Common myeloid progenitor, CD34-positive (primary cell): ENCODE data around the gene ECPAS.
"Not testable (repeated sequence)": the region's sequence is repeated elsewhere in the genome, so short reads cannot be mapped to it uniquely, and the experiment has no call there.

Experiments used
- CTCF ChIA-PET: fragments of 350-600 bp; sonication (Branson Sonifier 250); formaldehyde crosslinking; loops from one replicate; lab custom pipeline; 2021; ENCODE audit warnings: antibody characterized with exemption; lab: Charles Lee
- POLR2A ChIA-PET: fragments of 350-600 bp; sonication (Branson Sonifier 250); formaldehyde crosslinking; loops from one replicate; lab custom pipeline; 2021; ENCODE audit warnings: antibody characterized with exemption; lab: Charles Lee
- DNase-seq, 3 donors: peaks; one replicate each; pipeline versions ENCODE4 v3.0.0 to v3.0.0-alpha.2; 2013
- H3K27ac ChIP-seq, 2 experiments: 1 replicate in 1 of 2; 2 replicates in 1 of 2; pipeline ENCODE4 v1.7.0; 2013; ENCODE audit warnings: inconsistent platforms in 2 of 2, low read length in 2 of 2, mild to moderate bottlenecking in 2 of 2, low read depth in 1 of 2, moderate library complexity in 1 of 2; ENCODE audit not compliant: severe bottlenecking in 2 of 2, insufficient read depth in 1 of 2, poor library complexity in 1 of 2
- H3K27me3 ChIP-seq, 5 experiments: replicated peaks in 2 of 5; 1 replicate in 3 of 5; 2 replicates in 2 of 5; pipeline versions ENCODE4 v1.6.1 to v1.7.0; 2013; ENCODE audit warnings: low read length in 4 of 5, mild to moderate bottlenecking in 2 of 5, moderate library complexity in 2 of 5, inconsistent platforms in 1 of 5; ENCODE audit not compliant: insufficient read depth in 5 of 5, control insufficient read depth in 4 of 5
- H3K36me3 ChIP-seq, 4 experiments: 1 replicate in 2 of 4; 2 replicates in 2 of 4; pipeline versions ENCODE4 v1.6.1 to v1.7.0; 2013; ENCODE audit warnings: low read length in 3 of 4, control low read depth in 1 of 4, mild to moderate bottlenecking in 1 of 4; ENCODE audit not compliant: control insufficient read depth in 4 of 4, insufficient read depth in 4 of 4
- H3K4me1 ChIP-seq, 4 experiments: 1 replicate in 3 of 4; 2 replicates in 1 of 4; pipeline versions ENCODE4 v1.6.1 to v1.7.1; 2013; ENCODE audit warnings: low read length in 3 of 4, mild to moderate bottlenecking in 3 of 4, control low read depth in 1 of 4, inconsistent platforms in 1 of 4, moderate library complexity in 1 of 4; ENCODE audit not compliant: control insufficient read depth in 4 of 4, insufficient read depth in 4 of 4; ENCODE audit errors: control extremely low read depth in 1 of 4
- H3K4me3 ChIP-seq, 7 experiments: 1 replicate in 4 of 7; 2 replicates in 3 of 7; pipeline versions ENCODE4 v1.5.1 to v1.7.0; 2013; ENCODE audit warnings: mild to moderate bottlenecking in 7 of 7, low read length in 6 of 7, moderate library complexity in 6 of 7, inconsistent platforms in 2 of 7, low read depth in 2 of 7, control low read depth in 1 of 7; ENCODE audit not compliant: insufficient read depth in 4 of 7, control insufficient read depth in 1 of 7; ENCODE audit errors: extremely low read depth in 1 of 7
- H3K9me3 ChIP-seq, 5 experiments: 1 replicate in 4 of 5; 2 replicates in 1 of 5; pipeline versions ENCODE4 v1.6.1 to v1.7.1; 2013; ENCODE audit warnings: low read length in 4 of 5, mild to moderate bottlenecking in 2 of 5, inconsistent platforms in 1 of 5, low read depth in 1 of 5, moderate library complexity in 1 of 5; ENCODE audit not compliant: control insufficient read depth in 4 of 5, insufficient read depth in 2 of 5; ENCODE audit errors: control extremely low read depth in 1 of 5
- WGBS: methylation state at CpG from one replicate; pipeline ENCODE4 v1.1.5; 2013; ENCODE audit not compliant: insufficient coverage; 5-methylcytosine and 5-hydroxymethylcytosine counted together

ECPAS gene

GRCh38 chr9:111405701-111406100 lies 78.5 kb downstream of the ECPAS start:
- Histone ChIP-seq H3K4me1 (no peaks in the 10 kb centered on the region), H3K9me3 (peaks cover 3 to 46% (median 9%) of the 10 kb centered on the region in 5 experiments), H3K27ac (no peak overlapping the region), H3K27me3 (no peaks in the 10 kb centered on the region), H3K36me3 (peaks cover 23 to 92% (median 58%) of the 10 kb centered on the region in 4 experiments), H3K4me3 (no peak overlapping the region)
- no peak for DNase-seq
- POLR2A ChIA-PET = no interaction called here
- CTCF ChIA-PET = no interaction called here

GRCh38 chr9:111401486-111401885 lies 82.7 kb downstream of the ECPAS start:
- H3K4me1 ChIP-seq, CTCF ChIA-PET, H3K4me3 ChIP-seq, DNase-seq, H3K27me3 ChIP-seq, POLR2A ChIA-PET, H3K27ac ChIP-seq: not testable (repeated sequence)
- H3K36me3 ChIP-seq = peaks cover 27 to 83% (median 59%) of the 10 kb centered on the region in 4 experiments
- WGBS = 96% methylated on average over 4 of the region's 5 CpGs
- peaks cover 8 to 59% (median 15%) of the 10 kb centered on the region in 5 experiments for H3K9me3 ChIP-seq

- POLR2A ChIA-PET = no interaction called here
- no peak overlapping the region for H3K4me3 ChIP-seq
- H3K4me1 ChIP-seq = no peaks in the 10 kb centered on the region
- H3K27ac ChIP-seq = no peak overlapping the region
- H3K36me3 ChIP-seq = peaks cover 26 to 83% (median 59%) of the 10 kb centered on the region in 4 experiments
- H3K9me3 ChIP-seq = peaks cover 8 to 52% (median 15%) of the 10 kb centered on the region in 5 experiments
- peak in 2 of 3 donors; percentile 3 for DNase-seq
- CTCF ChIA-PET = no interaction called here
- no peaks in the 10 kb centered on the region for H3K27me3 ChIP-seq
These were observed 83.7 kb downstream of the ECPAS start for GRCh38 chr9:111400564-111400898.

GRCh38 chr9:111399772-111400563 lies 84.2 kb downstream of the ECPAS start:
- H3K36me3 ChIP-seq = peaks cover 30 to 83% (median 62%) of the 10 kb centered on the region in 4 experiments

GRCh38 chr9:111399211-111399739 lies 84.9 kb downstream of the ECPAS start:
- H3K27me3 ChIP-seq = no peaks in the 10 kb centered on the region
- no peak for DNase-seq
- 92% methylated on average over 2 of the region's 4 CpGs for WGBS
- POLR2A ChIA-PET = interaction anchor here (0.6 kb wide), 1 partner anchor 29 kb away, joined by 4 read pairs; no protein-coding TSS in a partner anchor
- H3K36me3 ChIP-seq = peaks cover 26 to 81% (median 63%) of the 10 kb centered on the region in 4 experiments
- no peak overlapping the region for H3K4me3 ChIP-seq
- H3K27ac ChIP-seq = no peak overlapping the region
- H3K9me3 ChIP-seq = peaks cover 8 to 40% (median 15%) of the 10 kb centered on the region in 5 experiments
- CTCF ChIA-PET = no interaction called here
- H3K4me1 ChIP-seq = no peaks in the 10 kb centered on the region

More at GRCh38 chr9:111399772-111400563, 84.2 kb downstream of the ECPAS start:
- CTCF ChIA-PET = no interaction called here
- peak; percentile 5 to 45 (median 19) for DNase-seq
- WGBS = 100% methylated on average over 3 of the region's 4 CpGs
- H3K27ac ChIP-seq = no peak overlapping the region
- POLR2A ChIA-PET = no interaction called here
- no peak overlapping the region for H3K4me3 ChIP-seq
- no peaks in the 10 kb centered on the region for H3K27me3 ChIP-seq
- H3K4me1 ChIP-seq = no peaks in the 10 kb centered on the region
- H3K9me3 ChIP-seq = peaks cover 8 to 46% (median 15%) of the 10 kb centered on the region in 5 experiments

- no CpG with 5 or more reads among the region's 1 CpG for WGBS
These were observed 90.2 kb downstream of the ECPAS start for GRCh38 chr9:111393971-111394370.

GRCh38 chr9:111389406-111389805 lies 94.8 kb downstream of the ECPAS start:
- Histone ChIP-seq H3K27ac (no peak overlapping the region), H3K4me3 (no peak overlapping the region), H3K4me1 (no peaks in the 10 kb centered on the region), H3K9me3 (no peaks in the 10 kb centered on the region), H3K36me3 (peaks cover 20 to 88% (median 56%) of the 10 kb centered on the region in 4 experiments), H3K27me3 (no peaks in the 10 kb centered on the region)
- ChIA-PET CTCF (no interaction called here), POLR2A (no interaction called here)
- no peak for DNase-seq
- 100% methylated on average over 4 of the region's 4 CpGs for WGBS

More at GRCh38 chr9:111393971-111394370, 90.2 kb downstream of the ECPAS start:
- ChIA-PET POLR2A (no interaction called here), CTCF (no interaction called here)
- Histone ChIP-seq H3K4me3 (no peak overlapping the region), H3K4me1 (no peaks in the 10 kb centered on the region), H3K9me3 (no peaks in the 10 kb centered on the region), H3K27me3 (no peaks in the 10 kb centered on the region), H3K36me3 (peaks cover 27 to 84% (median 55%) of the 10 kb centered on the region in 4 experiments), H3K27ac (no peak overlapping the region)
- DNase-seq = no peak
